A673 (cell line): ENCODE data around the gene CDC73. TPM values are rescaled to one million over a fixed set of nuclear protein-coding genes. Genes with fewer than 3 reads are reported as not detected.
"Not testable (repeated sequence)": the region's sequence is repeated elsewhere in the genome, so short reads cannot be mapped to it uniquely, and the experiment has no call there.

Experiments
- BruUV-seq: library from RNA; stranded (reverse); fragments of 400-500 nt; replicated peaks from 2 replicates; lab custom pipeline; 2021; lab: Mats Ljungman, UMichigan
- CTCF ChIA-PET: fragments of 300-600 bp; sonication (Branson Sonifier 250); formaldehyde crosslinking; loops from one replicate; lab custom pipeline; 2022; ENCODE audit warnings: antibody characterized with exemption; lab: Charles Lee
- POLR2A ChIA-PET: fragments of 300-600 bp; sonication (Branson Sonifier 250); formaldehyde crosslinking; loops from one replicate; lab custom pipeline; 2022; ENCODE audit warnings: antibody characterized with exemption; ENCODE audit not compliant: low non-redundant PET; lab: Charles Lee
- DNase-seq: peaks from one replicate; pipeline ENCODE4 v3.0.0-alpha.2; 2015; ENCODE audit warnings: low spot score
- H3K27ac ChIP-seq: fragments of 200-600 bp; sonication (generic); 2 replicates; pipeline ENCODE4 v1.5.1; 2016; ENCODE audit warnings: mixed run types, low read depth, mild to moderate bottlenecking, mixed read lengths, antibody characterized with exemption, low read length; ENCODE audit not compliant: poor library complexity, severe bottlenecking
- H3K27me3 ChIP-seq: fragments of 200-600 bp; sonication (generic); replicated peaks from 2 replicates; pipeline ENCODE4 v1.6.1; 2017; ENCODE audit warnings: mixed run types, low read depth, mild to moderate bottlenecking, mixed read lengths, antibody characterized with exemption, low read length; ENCODE audit not compliant: insufficient read depth, poor library complexity
- H3K36me3 ChIP-seq: fragments of 200-600 bp; sonication (generic); 2 replicates; pipeline ENCODE4 v1.6.1; 2016; ENCODE audit warnings: mixed run types, mild to moderate bottlenecking, mixed read lengths, antibody characterized with exemption, low read length; ENCODE audit not compliant: insufficient read depth, poor library complexity, severe bottlenecking
- H3K4me1 ChIP-seq: fragments of 200-600 bp; sonication (generic); 2 replicates; pipeline ENCODE4 v1.6.1; 2017; ENCODE audit warnings: mixed run types, mild to moderate bottlenecking, mixed read lengths, antibody characterized with exemption, low read length; ENCODE audit not compliant: insufficient read depth, poor library complexity, severe bottlenecking
- H3K4me3 ChIP-seq: fragments of 200-600 bp; sonication (generic); 2 replicates; pipeline ENCODE4 v1.5.1; 2016; ENCODE audit warnings: low read depth, mixed run types, mild to moderate bottlenecking, mixed read lengths, low read length; ENCODE audit not compliant: poor library complexity, severe bottlenecking
- H3K9me3 ChIP-seq: fragments of 200-600 bp; sonication (generic); 2 replicates; pipeline ENCODE4 v1.6.1; 2016; ENCODE audit warnings: mixed run types, low read depth, mild to moderate bottlenecking, mixed read lengths, antibody characterized with exemption, low read length; ENCODE audit not compliant: poor library complexity, severe bottlenecking
- CTCF ChIP-seq: fragments of 300-800, 200-600 bp; sonication (generic); conservative IDR thresholded peaks from 2 replicates; pipeline ENCODE4 v1.5.1; 2017; ENCODE audit warnings: low read depth, mild to moderate bottlenecking, antibody characterized with exemption, low read length, moderate library complexity, mixed read lengths
- EZH2 ChIP-seq: fragments of 200-600 bp; sonication (generic); IDR thresholded peaks from 2 replicates; pipeline ENCODE4 v1.6.1; 2017; ENCODE audit warnings: borderline replicate concordance, low read depth, mild to moderate bottlenecking, mixed read lengths, antibody characterized with exemption, low read length; ENCODE audit not compliant: poor library complexity, severe bottlenecking
- intact Hi-C: fragments of 100-400 bp; cut with micrococcal nuclease; formaldehyde crosslinking; loops from one replicate; pipeline ENCODE4 v1.10.0; 2022; ENCODE audit not compliant: unreplicated experiment
- total RNA-seq: library from RNA; stranded (reverse); gene quantifications from 2 replicates; pipeline ENCODE4 v1.2.3, GENCODE V29; 2021

The CDC73 gene
- total RNA-seq, 1 experiment from 2014 or later = 71.0 TPM

GRCh38 chr1:193284219-193284618, 162.4 kb downstream of the CDC73 start:
- Histone ChIP-seq H3K4me1 (no peaks in the 10 kb centered on the region), H3K27me3 (no peaks in the 10 kb centered on the region), H3K27ac (no peak overlapping the region), H3K36me3 (no peaks in the 10 kb centered on the region), H3K4me3 (no peak overlapping the region), H3K9me3 (no peaks in the 10 kb centered on the region)
- intact Hi-C loops = no loop called here
- ChIA-PET POLR2A (no interaction called here), CTCF (no interaction called here)
- no TSS peak for BruUV-seq
- DNase-seq = no peak
- no peak for TF ChIP-seq EZH2
- TF ChIP-seq CTCF = no peak

- no peaks in the 10 kb centered on the region for H3K4me1 ChIP-seq
- intact Hi-C loops = no loop called here
- H3K27ac ChIP-seq = no peak overlapping the region
- BruUV-seq = no TSS peak
- no peaks in the 10 kb centered on the region for H3K27me3 ChIP-seq
- no peak overlapping the region for H3K4me3 ChIP-seq
- H3K36me3 ChIP-seq = no peaks in the 10 kb centered on the region
- TF ChIP-seq CTCF = no peak
- TF ChIP-seq EZH2 = no peak
- no peaks in the 10 kb centered on the region for H3K9me3 ChIP-seq
- ChIA-PET CTCF (no interaction called here), POLR2A (no interaction called here)
- no peak for DNase-seq
These were observed 163.8 kb downstream of the CDC73 start for GRCh38 chr1:193285641-193286040.

GRCh38 chr1:193288548-193289080, 166.8 kb downstream of the CDC73 start:
- CTCF ChIA-PET, H3K36me3 ChIP-seq, H3K9me3 ChIP-seq, H3K27me3 ChIP-seq, H3K27ac ChIP-seq, DNase-seq, H3K4me3 ChIP-seq, intact Hi-C loops, BruUV-seq, H3K4me1 ChIP-seq: not testable (repeated sequence)
- POLR2A ChIA-PET = interaction anchor here (0.7 kb wide), 1 partner anchor 893 kb away, joined by 7 read pairs; no protein-coding TSS in a partner anchor

- Histone ChIP-seq H3K36me3 (no peaks in the 10 kb centered on the region), H3K27ac (no peak overlapping the region), H3K4me1 (no peaks in the 10 kb centered on the region), H3K4me3 (no peak overlapping the region), H3K9me3 (no peaks in the 10 kb centered on the region), H3K27me3 (no peaks in the 10 kb centered on the region)
- ChIA-PET CTCF (no interaction called here), POLR2A (no interaction called here)
- no TSS peak for BruUV-seq
- DNase-seq = no peak
- intact Hi-C loops = no loop called here
- TF ChIP-seq EZH2 (no peak), CTCF (no peak)
These were observed 171.9 kb downstream of the CDC73 start for GRCh38 chr1:193293726-193294125.
